ENCODE results near the gene MOG.

DNA sequence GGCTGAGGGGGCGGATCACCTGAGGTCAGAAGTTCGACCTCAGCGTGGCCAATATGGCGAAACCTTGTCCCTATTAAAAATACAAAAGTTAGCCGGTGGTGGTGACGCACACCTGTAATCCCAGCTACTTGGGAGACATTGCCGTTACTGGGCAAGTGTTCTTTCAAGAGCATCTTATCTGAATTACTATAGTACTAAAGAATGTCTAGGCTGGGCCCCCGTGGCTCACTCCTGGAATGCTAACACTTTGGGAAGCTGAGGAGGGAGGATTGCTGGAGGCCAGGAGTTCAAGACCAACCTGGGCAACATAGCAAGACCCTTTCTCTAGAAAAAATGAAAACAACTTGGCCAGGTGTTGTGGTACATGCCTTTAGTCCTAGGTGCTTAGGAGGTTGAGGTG is 24.9 kb downstream of the MOG start:
- no peak for TF ChIP-seq POLR2AphosphoS5 (IDR thresholded peaks at IDR 0.05; ENCODE audit: low read depth)
- no peak for TF ChIP-seq EZH2phosphoT487 (IDR thresholded peaks at IDR 0.05; ENCODE audit: unreplicated experiment)
- TF ChIP-seq, protein P1, sequence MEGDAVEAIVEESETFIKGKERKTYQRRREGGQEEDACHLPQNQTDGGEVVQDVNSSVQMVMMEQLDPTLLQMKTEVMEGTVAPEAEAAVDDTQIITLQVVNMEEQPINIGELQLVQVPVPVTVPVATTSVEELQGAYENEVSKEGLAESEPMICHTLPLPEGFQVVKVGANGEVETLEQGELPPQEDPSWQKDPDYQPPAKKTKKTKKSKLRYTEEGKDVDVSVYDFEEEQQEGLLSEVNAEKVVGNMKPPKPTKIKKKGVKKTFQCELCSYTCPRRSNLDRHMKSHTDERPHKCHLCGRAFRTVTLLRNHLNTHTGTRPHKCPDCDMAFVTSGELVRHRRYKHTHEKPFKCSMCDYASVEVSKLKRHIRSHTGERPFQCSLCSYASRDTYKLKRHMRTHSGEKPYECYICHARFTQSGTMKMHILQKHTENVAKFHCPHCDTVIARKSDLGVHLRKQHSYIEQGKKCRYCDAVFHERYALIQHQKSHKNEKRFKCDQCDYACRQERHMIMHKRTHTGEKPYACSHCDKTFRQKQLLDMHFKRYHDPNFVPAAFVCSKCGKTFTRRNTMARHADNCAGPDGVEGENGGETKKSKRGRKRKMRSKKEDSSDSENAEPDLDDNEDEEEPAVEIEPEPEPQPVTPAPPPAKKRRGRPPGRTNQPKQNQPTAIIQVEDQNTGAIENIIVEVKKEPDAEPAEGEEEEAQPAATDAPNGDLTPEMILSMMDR (conservative IDR thresholded peaks at IDR 0.05; ENCODE audit: low read depth in 2 of 2), result no peak
- TF ChIP-seq EZH2 (IDR thresholded peaks at IDR 0.05; ENCODE audit: low read depth, unreplicated experiment), result no peak
- TF ChIP-seq, protein P2, sequence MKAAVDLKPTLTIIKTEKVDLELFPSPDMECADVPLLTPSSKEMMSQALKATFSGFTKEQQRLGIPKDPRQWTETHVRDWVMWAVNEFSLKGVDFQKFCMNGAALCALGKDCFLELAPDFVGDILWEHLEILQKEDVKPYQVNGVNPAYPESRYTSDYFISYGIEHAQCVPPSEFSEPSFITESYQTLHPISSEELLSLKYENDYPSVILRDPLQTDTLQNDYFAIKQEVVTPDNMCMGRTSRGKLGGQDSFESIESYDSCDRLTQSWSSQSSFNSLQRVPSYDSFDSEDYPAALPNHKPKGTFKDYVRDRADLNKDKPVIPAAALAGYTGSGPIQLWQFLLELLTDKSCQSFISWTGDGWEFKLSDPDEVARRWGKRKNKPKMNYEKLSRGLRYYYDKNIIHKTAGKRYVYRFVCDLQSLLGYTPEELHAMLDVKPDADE (IDR thresholded peaks at IDR 0.05), result no peak
- TF ChIP-seq CREB1 (CRISPR knock-in tag; IDR thresholded peaks at IDR 0.05; ENCODE audit: low read depth), result no peak
- no peak for TF ChIP-seq ZNF331 (CRISPR knock-in tag; IDR thresholded peaks at IDR 0.05; ENCODE audit: low read depth)
- no peak for TF ChIP-seq JUNB (IDR thresholded peaks at IDR 0.05; ENCODE audit: unreplicated experiment)
- no peak for TF ChIP-seq STAT1 (IDR thresholded peaks at IDR 0.05; ENCODE audit: unreplicated experiment)
- TF ChIP-seq, protein P3, sequence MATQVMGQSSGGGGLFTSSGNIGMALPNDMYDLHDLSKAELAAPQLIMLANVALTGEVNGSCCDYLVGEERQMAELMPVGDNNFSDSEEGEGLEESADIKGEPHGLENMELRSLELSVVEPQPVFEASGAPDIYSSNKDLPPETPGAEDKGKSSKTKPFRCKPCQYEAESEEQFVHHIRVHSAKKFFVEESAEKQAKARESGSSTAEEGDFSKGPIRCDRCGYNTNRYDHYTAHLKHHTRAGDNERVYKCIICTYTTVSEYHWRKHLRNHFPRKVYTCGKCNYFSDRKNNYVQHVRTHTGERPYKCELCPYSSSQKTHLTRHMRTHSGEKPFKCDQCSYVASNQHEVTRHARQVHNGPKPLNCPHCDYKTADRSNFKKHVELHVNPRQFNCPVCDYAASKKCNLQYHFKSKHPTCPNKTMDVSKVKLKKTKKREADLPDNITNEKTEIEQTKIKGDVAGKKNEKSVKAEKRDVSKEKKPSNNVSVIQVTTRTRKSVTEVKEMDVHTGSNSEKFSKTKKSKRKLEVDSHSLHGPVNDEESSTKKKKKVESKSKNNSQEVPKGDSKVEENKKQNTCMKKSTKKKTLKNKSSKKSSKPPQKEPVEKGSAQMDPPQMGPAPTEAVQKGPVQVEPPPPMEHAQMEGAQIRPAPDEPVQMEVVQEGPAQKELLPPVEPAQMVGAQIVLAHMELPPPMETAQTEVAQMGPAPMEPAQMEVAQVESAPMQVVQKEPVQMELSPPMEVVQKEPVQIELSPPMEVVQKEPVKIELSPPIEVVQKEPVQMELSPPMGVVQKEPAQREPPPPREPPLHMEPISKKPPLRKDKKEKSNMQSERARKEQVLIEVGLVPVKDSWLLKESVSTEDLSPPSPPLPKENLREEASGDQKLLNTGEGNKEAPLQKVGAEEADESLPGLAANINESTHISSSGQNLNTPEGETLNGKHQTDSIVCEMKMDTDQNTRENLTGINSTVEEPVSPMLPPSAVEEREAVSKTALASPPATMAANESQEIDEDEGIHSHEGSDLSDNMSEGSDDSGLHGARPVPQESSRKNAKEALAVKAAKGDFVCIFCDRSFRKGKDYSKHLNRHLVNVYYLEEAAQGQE (IDR thresholded peaks at IDR 0.05; ENCODE audit: unreplicated experiment), result no peak
- no peak for TF ChIP-seq NANOG (IDR thresholded peaks at IDR 0.05; ENCODE audit: borderline replicate concordance)
